ENCODE results near the gene AP1G1. TPM values are rescaled to one million over a fixed set of nuclear protein-coding genes. Genes with fewer than 3 reads are reported as not detected.

Gene AP1G1
- total RNA-seq, 1 donor = 80.5 TPM

DNA sequence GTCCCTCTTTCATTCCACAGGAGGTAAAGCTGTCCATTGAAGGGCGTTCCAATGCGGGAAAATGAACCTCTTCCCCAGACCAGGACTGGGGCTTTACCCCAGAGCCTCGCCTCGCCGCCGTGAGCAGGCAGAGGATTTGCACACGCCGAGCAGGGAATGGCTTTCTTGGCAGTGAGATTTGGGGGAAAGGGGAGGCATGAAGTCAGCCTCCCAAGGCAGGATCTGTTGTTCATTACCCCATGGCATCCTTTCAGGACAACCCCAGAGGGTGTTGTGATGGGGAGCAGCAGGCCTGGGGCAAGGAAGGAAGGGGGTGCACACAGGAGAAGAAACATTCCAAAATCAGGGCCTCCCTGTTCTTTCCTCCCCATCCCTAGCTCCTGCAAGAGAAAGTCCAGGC is 43.1 kb upstream of the AP1G1 start:
- no peak overlapping the region for H3K4me3 ChIP-seq (ENCODE audit: low read depth, low read length)
- TF ChIP-seq, protein P1, sequence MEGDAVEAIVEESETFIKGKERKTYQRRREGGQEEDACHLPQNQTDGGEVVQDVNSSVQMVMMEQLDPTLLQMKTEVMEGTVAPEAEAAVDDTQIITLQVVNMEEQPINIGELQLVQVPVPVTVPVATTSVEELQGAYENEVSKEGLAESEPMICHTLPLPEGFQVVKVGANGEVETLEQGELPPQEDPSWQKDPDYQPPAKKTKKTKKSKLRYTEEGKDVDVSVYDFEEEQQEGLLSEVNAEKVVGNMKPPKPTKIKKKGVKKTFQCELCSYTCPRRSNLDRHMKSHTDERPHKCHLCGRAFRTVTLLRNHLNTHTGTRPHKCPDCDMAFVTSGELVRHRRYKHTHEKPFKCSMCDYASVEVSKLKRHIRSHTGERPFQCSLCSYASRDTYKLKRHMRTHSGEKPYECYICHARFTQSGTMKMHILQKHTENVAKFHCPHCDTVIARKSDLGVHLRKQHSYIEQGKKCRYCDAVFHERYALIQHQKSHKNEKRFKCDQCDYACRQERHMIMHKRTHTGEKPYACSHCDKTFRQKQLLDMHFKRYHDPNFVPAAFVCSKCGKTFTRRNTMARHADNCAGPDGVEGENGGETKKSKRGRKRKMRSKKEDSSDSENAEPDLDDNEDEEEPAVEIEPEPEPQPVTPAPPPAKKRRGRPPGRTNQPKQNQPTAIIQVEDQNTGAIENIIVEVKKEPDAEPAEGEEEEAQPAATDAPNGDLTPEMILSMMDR (IDR thresholded peaks at IDR 0.05; ENCODE audit: insufficient read depth, low read length) = no peak
- no peak for DNase-seq (ENCODE audit: low read depth)

DNA sequence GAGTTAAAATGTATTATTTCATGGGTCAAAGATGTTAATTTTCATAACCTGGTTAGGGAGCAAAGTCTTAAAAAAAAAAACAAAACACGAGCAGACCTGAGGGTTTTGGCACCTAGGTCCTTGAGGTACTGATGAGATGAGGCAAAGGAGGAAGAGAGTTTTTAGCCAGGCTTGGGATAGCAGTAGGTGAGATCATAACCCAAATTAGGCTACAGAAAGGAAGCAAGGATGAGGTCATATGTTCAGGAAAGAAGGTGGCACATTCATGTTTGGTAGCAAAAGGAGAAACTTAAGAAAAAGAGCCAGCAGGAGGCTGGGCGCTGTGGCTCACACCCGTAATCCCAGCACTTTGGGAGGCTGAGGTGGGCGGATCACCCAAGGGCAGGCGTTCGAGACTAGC is 40.0 kb upstream of the AP1G1 start:
- no peak overlapping the region for H3K4me3 ChIP-seq (ENCODE audit: low read depth, low read length)
- no peak for DNase-seq (ENCODE audit: low read depth)
- TF ChIP-seq, protein P1 (IDR thresholded peaks at IDR 0.05; ENCODE audit: insufficient read depth, low read length) = no peak

DNA sequence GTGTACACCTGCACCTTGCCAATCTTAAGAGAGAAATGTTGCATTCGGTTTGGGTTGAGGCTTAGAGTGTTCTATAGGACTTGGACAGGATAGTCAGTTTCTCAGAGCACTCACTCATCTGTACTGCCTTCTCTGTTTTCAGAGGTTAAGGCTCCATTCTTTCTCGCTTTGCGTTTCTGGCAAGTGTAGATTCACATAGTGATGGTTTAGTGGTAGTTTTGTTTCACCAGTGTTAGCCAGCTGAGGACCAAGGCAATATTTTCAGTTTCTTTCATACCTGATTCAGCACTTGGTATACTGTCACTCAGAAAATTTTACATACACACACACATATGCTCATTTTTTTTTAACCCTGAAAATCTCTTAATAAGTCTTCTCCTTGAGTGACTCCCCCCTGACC is 38.5 kb upstream of the AP1G1 start:
- DNase-seq (ENCODE audit: low read depth) = no peak
- TF ChIP-seq, protein P1 (IDR thresholded peaks at IDR 0.05; ENCODE audit: insufficient read depth, low read length) = no peak
- H3K4me3 ChIP-seq (ENCODE audit: low read depth, low read length) = peak overlapping the region; percentile 91

DNA sequence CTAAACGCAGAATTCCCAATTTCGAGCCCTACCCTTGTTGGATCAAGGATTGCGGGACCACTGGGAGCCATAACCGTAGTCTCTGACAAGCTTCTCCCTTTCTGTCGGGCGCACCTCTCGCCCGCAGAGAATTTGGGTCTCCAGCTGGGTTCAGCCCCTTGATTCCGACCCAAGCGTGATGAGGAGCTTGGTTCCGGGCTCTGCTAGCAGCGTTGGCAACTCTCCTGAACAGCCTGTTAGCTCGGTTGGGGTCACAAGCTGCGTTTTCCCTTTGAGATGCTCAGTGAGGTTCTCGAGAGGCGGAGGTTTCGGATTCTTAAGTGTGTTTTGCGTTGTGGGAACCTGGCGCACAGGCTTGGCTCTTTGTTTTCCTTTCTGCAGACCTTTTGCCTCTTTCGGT is 37.8 kb upstream of the AP1G1 start:
- DNase-seq (ENCODE audit: low read depth) = peak; percentile 27
- TF ChIP-seq, protein P1 (IDR thresholded peaks at IDR 0.05; ENCODE audit: insufficient read depth, low read length) = no peak
- peak overlapping the region; percentile 91 for H3K4me3 ChIP-seq (ENCODE audit: low read depth, low read length)

DNA sequence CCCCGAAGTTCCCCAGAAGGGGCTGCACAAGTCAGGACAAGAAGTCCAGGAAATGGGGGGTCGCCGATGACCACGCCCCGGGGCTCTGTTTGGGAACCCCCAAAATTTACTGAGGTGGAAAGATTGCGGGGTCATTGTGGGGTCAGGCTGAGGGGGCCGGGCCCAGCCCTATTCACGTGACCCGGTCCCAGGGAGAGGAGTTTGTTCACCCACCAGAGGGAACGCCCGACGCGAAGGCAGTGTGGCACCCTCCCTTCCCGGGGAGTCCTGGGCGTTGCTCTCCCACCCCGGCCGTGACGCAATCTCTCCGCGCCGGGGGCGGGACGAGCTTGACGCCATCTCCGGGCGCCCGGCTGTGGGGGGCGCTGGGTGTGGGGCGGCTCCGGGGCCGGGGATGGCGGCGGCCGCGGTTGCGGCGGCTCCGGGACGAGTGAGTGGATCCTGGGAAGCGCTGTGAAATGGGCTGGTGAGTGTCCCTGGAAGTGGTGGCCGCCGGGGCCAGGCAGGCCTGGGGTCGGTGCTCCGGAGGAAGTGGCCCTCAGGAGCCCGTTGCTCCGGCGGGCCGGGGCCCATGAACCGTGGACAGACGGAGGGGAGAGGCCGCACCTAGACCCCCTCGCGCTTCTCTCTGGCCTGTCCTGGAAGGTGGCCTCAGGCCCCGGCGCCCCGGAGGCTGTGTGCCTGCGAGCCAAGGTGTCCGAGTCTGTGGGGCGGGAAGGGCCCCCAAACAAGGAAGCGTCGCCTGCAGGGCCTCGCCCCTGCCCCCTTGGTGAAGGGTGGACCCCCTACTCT is 37.2 kb upstream of the AP1G1 start, which contains the start of gene ATXN1L:
Gene ATXN1L, plus strand, starts transcription at position 338 of the 792 bp plus-strand sequence. CDS start 3,765 bp downstream, outside the sequence.
- H3K4me3 ChIP-seq (ENCODE audit: low read depth, low read length) = peak within 1 kb of the TSS; percentile 91
- TF ChIP-seq, protein P1 (IDR thresholded peaks at IDR 0.05; ENCODE audit: insufficient read depth, low read length) = no peak
- peak; percentile 92 for DNase-seq (ENCODE audit: low read depth)

DNA sequence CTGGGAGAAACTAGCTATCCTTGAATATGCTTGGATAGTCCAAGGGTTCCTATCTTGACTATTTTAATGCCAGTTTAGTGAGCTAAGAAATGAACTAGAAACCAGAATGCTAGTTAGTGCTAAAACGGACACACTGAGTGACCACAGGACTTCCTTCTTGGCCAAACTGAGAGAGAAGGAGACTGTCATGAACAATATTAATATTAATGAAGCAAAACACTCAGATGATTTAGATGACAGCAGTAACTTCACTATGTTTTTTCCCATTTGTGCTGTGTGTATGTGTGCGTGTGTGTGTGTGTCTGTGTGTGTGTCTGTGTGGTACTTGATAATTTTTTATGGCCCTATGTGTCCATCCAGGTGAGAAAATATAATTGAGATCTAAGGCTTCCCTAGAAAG is 34.9 kb upstream of the AP1G1 start:
- TF ChIP-seq, protein P1 (IDR thresholded peaks at IDR 0.05; ENCODE audit: insufficient read depth, low read length) = no peak
- no peak overlapping the region for H3K4me3 ChIP-seq (ENCODE audit: low read depth, low read length)
- DNase-seq (ENCODE audit: low read depth) = no peak
